Mammary epithelial cell (primary cell): Measurements from ENCODE around the gene LSR.

Experiments used
- EZH2 ChIP-seq: IDR thresholded peaks from 2 replicates; pipeline ENCODE4 v1.6.1; 2012; ENCODE audit warnings: low read length, inconsistent platforms, borderline replicate concordance
- TF ChIP-seq, protein P1 (sequence below), 2 donors: IDR thresholded peaks in 1 of 2; conservative IDR thresholded peaks in 1 of 2; 2 replicates each; pipeline ENCODE4 v1.5.1; 2011 to 2012; ENCODE audit warnings: inconsistent platforms in 2 of 2, low read length in 2 of 2, mild to moderate bottlenecking in 2 of 2, control low read depth in 1 of 2, low read depth in 1 of 2; ENCODE audit not compliant: insufficient read depth in 1 of 2; ENCODE audit errors: extremely low read depth in 1 of 2

- TF ChIP-seq, protein P1, sequence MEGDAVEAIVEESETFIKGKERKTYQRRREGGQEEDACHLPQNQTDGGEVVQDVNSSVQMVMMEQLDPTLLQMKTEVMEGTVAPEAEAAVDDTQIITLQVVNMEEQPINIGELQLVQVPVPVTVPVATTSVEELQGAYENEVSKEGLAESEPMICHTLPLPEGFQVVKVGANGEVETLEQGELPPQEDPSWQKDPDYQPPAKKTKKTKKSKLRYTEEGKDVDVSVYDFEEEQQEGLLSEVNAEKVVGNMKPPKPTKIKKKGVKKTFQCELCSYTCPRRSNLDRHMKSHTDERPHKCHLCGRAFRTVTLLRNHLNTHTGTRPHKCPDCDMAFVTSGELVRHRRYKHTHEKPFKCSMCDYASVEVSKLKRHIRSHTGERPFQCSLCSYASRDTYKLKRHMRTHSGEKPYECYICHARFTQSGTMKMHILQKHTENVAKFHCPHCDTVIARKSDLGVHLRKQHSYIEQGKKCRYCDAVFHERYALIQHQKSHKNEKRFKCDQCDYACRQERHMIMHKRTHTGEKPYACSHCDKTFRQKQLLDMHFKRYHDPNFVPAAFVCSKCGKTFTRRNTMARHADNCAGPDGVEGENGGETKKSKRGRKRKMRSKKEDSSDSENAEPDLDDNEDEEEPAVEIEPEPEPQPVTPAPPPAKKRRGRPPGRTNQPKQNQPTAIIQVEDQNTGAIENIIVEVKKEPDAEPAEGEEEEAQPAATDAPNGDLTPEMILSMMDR (conservative IDR thresholded peaks at IDR 0.05 in 1 of 2, IDR thresholded peaks at IDR 0.05 in 1 of 2; ENCODE audit: extremely low read depth in 1 of 2, insufficient read depth in 1 of 2, low read depth in 1 of 2, low read length in 2 of 2) = no peak
- TF ChIP-seq EZH2 = no peak
These were observed 17.9 kb downstream of the LSR start for GRCh38 chr19:35266520-35267352.
